Left lung (tissue), 10 donors: ENCODE results near the gene HMGA1. TPM values are rescaled to one million over a fixed set of nuclear protein-coding genes. Genes with fewer than 3 reads are reported as not detected.

Experiments used
- ATAC-seq: fragments of 200-7000 bp; cut with Tn5 transposase; one replicate; pipeline ENCODE4 v1.9.1; 2020; ENCODE audit warnings: moderate library complexity
- DNase-seq, 4 donors: peaks; one replicate each; pipeline ENCODE4 v3.0.0-alpha.2; 2013 to 2020
- H3K27ac ChIP-seq, 2 donors: fragments of 200-600 bp; sonication (generic) in 1 of 2; one replicate each; pipeline versions ENCODE4 v1.5.0 to v1.8.0; 2020 to 2021
- H3K27me3 ChIP-seq, 2 donors: fragments of 200-600 bp; sonication (generic) in 1 of 2; one replicate each; pipeline versions ENCODE4 v1.5.0 to v1.8.0; 2020 to 2021
- H3K36me3 ChIP-seq, 2 donors: fragments of 200-600 bp; sonication (generic) in 1 of 2; one replicate each; pipeline versions ENCODE4 v1.5.0 to v1.8.0; 2020 to 2021
- H3K4me1 ChIP-seq, 2 donors: fragments of 200-600 bp; one replicate each; pipeline ENCODE4 v1.8.0; 2021
- H3K4me3 ChIP-seq, 2 donors: fragments of 200-600 bp; sonication (generic) in 1 of 2; one replicate each; pipeline versions ENCODE4 v1.5.0 to v1.8.0; 2020 to 2021; ENCODE audit warnings: mild to moderate bottlenecking in 1 of 2
- H3K9me3 ChIP-seq, 2 donors: fragments of 200-600 bp; sonication (generic) in 1 of 2; one replicate each; pipeline versions ENCODE4 v1.5.0 to v1.8.0; 2020 to 2021
- CTCF ChIP-seq, 2 donors: fragments of 200-600 bp; sonication (generic) in 1 of 2; IDR thresholded peaks; one replicate each; pipeline versions ENCODE4 v1.5.0 to v1.8.0; 2021; ENCODE audit warnings: antibody characterized with exemption in 2 of 2
- intact Hi-C, 2 donors: fragments of 100-400 bp; cut with DNase I; formaldehyde crosslinking; loops; one replicate each; pipeline versions ENCODE4 v1.11.2 to v1.14.2; 2022
- polyA plus RNA-seq, 6 donors: library from polyadenylated mRNA; unstranded; fragments of 120-200 nt; gene quantifications; one replicate each; pipeline ENCODE4 v1.2.1, GENCODE V29; 2013; ENCODE audit not compliant: insufficient read length in 6 of 6
- total RNA-seq, 2 donors: library from RNA; stranded (reverse); fragmentation: NEBNext Ultra II Directional; extraction: Animal tissue kit (Norgen Biotek cat#: 25700); gene quantifications; one replicate each; pipeline ENCODE4 v1.2.1, GENCODE V29; 2021
- donor health status: DM: no; HTN: yes; CAD: no.
- donor health status: DM: no; HTN: no; CAD: no.

HMGA1 gene
- total and polyA plus RNA-seq, 8 donors: 75.1 to 197 (median 155) TPM

DNA sequence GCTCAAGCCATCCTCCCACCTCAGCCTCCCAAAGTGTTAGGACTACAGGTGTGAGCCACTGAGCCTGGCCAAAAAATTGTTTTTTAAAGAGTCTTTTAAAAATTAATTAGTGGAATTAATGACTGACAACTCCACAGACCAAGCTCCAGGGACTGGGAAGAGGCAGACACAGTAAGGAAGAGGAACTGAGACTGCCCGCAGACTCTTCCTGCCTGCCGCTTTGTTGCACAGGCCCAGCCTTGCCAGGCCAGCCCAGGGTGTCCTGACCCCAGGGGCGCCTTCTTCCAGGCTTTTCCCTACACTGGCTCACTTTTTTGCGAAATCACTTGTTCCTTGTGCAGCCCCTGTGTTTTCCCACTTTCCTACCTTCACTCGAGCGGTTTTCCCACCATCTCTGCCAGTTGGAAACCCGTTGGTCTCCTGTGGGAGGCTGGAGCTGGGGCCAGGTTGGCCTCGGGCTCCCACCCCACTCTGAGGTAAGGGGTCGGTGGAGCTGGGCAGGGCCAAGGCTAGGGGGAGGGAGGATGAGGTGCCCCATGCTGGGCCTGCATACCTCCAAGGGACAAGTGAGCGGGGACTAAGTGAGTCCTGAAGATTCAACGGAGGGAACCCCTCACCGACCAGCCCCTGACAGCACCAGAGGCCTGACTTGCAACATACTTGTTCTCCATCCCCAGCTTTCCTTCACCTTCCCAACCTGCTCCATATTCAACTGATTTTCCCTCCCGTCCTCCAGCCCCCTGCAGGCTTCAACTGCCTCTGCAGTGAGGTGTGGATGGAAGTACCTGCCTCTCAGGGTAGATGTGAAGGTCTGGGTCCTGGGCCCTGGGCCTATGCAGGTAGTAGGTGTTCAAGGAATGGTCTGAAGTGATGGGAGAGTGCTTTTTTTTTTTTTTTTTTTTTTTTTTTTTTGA, 35.6 kb downstream of the HMGA1 start:
- Histone ChIP-seq H3K27ac (peak overlapping the region in 1 of 2 donors; percentile 70), H3K27me3 (no peaks in the 10 kb centered on the region), H3K9me3 (no peaks in the 10 kb centered on the region), H3K4me1 (peaks cover 0 to 26% of the 10 kb centered on the region in 2 donors), H3K36me3 (no peaks in the 10 kb centered on the region), H3K4me3 (no peak overlapping the region)
- intact Hi-C loops: no loop called here
- TF ChIP-seq CTCF (IDR thresholded peaks at IDR 0.05): no peak
- peak in 2 of 4 donors; percentile 55 to 87 for DNase-seq
- peak; percentile 75 for ATAC-seq

- H3K4me1 ChIP-seq: peaks cover 0 to 26% of the 10 kb centered on the region in 2 donors
- H3K27me3 ChIP-seq: no peaks in the 10 kb centered on the region
- ATAC-seq: peak; percentile 82
- no peaks in the 10 kb centered on the region for H3K36me3 ChIP-seq
- peak in 2 of 4 donors; percentile 25 to 53 for DNase-seq
- intact Hi-C loops: no loop called here
- H3K27ac ChIP-seq: peak overlapping the region in 1 of 2 donors; percentile 77
- H3K4me3 ChIP-seq: no peak overlapping the region
- no peaks in the 10 kb centered on the region for H3K9me3 ChIP-seq
- no peak for TF ChIP-seq CTCF (IDR thresholded peaks at IDR 0.05)
Observed at GRCh38 chr6:34273242-34273805, 36.7 kb downstream of the HMGA1 start.

DNA sequence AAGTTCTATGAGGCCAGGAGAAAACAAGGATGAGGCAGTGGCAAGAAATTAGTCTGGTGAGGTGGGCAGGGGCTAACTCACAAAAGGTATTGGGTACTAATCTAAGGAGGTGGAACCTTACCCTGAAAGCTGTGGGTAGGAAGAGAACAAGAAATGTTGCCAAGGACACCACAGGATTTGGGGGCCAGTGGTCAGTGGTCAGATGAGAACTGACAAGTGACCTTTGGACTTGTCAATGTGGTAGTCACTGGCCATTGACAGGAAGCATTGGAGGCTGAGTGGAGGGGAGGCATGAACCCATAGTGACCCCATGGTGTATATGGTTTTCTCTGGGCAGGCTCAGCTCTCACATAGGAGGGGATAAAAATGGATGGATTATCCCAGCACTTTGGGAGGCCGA, 37.5 kb downstream of the HMGA1 start:
- intact Hi-C loops: no loop called here
- no peak for DNase-seq
- ATAC-seq: no peak
- TF ChIP-seq CTCF (IDR thresholded peaks at IDR 0.05): no peak
- Histone ChIP-seq H3K4me3 (no peak overlapping the region), H3K4me1 (peaks cover 0 to 29% of the 10 kb centered on the region in 2 donors), H3K27me3 (no peaks in the 10 kb centered on the region), H3K36me3 (no peaks in the 10 kb centered on the region), H3K27ac (peak overlapping the region in 1 of 2 donors; percentile 77), H3K9me3 (no peaks in the 10 kb centered on the region)

DNA sequence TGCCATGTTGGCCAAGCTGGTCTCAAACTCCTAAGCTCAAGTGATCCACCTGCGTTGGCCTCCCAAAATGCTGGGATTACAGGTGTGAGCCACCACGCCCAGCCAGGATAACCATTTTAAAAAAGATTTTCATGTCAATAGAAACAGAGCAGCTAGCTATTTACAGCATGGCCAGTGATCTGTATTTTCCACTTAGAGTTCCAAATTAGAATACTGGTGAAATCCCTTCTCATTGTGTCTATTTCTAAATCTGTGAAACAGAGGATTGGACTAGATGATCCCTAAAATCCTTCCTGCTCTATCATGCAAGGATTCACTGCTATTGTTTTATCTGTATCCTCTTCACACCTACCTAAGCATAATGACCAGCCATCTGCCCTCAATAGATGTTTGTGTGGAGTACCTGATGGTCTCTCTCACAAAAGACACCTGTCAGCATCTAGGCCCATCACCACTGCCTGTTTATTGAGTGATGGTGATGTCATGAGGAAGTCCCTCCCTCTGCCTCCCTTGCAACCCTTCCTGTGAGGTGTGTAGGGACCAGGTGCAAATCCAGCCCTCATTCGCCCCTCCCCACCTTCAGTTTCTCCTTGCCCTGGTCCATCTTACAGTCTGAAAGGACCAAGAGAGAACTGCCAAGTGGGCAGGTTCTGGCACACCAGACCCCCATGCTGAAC, 38.6 kb downstream of the HMGA1 start:
- intact Hi-C loops: no loop called here
- H3K36me3 ChIP-seq: peaks cover 0 to 9% of the 10 kb centered on the region in 2 donors
- H3K27me3 ChIP-seq: no peaks in the 10 kb centered on the region
- H3K4me3 ChIP-seq: no peak overlapping the region
- TF ChIP-seq CTCF (IDR thresholded peaks at IDR 0.05): no peak
- no peak for ATAC-seq
- H3K9me3 ChIP-seq: no peaks in the 10 kb centered on the region
- no peak for DNase-seq
- H3K4me1 ChIP-seq: peaks cover 0 to 41% of the 10 kb centered on the region in 2 donors
- H3K27ac ChIP-seq: peak overlapping the region in 1 of 2 donors; percentile 5

DNA sequence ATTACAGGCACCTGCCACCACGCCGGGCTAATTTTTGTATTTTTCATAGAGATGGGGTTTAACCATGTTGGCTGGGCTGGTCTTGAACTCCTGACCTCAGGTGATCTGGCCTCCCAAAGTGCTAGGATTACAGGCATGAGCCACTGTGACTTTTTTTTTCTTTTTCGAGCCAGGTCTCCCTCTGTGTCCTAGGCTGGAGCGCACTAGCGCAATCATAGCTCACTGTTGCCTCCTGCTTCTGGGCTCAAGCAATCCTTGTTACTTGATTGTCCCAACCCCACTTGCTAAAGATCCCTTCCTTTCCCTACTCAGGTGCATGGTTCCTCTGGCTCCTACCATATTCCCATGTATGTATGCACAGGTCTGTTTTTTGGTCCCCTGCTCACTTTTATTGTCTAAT, 39.5 kb downstream of the HMGA1 start:
- Histone ChIP-seq H3K36me3 (peaks cover 0 to 9% of the 10 kb centered on the region in 2 donors), H3K4me1 (peaks cover 0 to 42% of the 10 kb centered on the region in 2 donors), H3K9me3 (no peaks in the 10 kb centered on the region), H3K27ac (no peak overlapping the region), H3K27me3 (no peaks in the 10 kb centered on the region), H3K4me3 (no peak overlapping the region)
- no peak for ATAC-seq
- no peak for DNase-seq
- no peak for TF ChIP-seq CTCF (IDR thresholded peaks at IDR 0.05)
- intact Hi-C loops: no loop called here
